LNCaP clone FGC (cell line): Measurements from ENCODE around the gene HOXC6.
"Not testable (repeated sequence)": the region's sequence is repeated elsewhere in the genome, so short reads cannot be mapped to it uniquely, and the experiment has no call there.

ENCODE experiments used
- DNase-seq: peaks from one replicate; pipeline ENCODE4 v3.0.0-alpha.2; 2011; ENCODE audit warnings: low read depth
- H3K4me3 ChIP-seq: 2 replicates; pipeline ENCODE4 v1.5.1; 2011; ENCODE audit warnings: mild to moderate bottlenecking, low read depth, low read length, control low read depth
- TF ChIP-seq, protein P1 (sequence below): IDR thresholded peaks from 2 replicates; pipeline ENCODE4 v1.5.1; 2012; ENCODE audit warnings: mild to moderate bottlenecking; ENCODE audit not compliant: control insufficient read depth, insufficient read depth; ENCODE audit errors: extremely low read depth

HOXC6 gene

GRCh38 chr12:54066408-54066807, 38.2 kb downstream of the HOXC6 start:
- TF ChIP-seq, protein P1, sequence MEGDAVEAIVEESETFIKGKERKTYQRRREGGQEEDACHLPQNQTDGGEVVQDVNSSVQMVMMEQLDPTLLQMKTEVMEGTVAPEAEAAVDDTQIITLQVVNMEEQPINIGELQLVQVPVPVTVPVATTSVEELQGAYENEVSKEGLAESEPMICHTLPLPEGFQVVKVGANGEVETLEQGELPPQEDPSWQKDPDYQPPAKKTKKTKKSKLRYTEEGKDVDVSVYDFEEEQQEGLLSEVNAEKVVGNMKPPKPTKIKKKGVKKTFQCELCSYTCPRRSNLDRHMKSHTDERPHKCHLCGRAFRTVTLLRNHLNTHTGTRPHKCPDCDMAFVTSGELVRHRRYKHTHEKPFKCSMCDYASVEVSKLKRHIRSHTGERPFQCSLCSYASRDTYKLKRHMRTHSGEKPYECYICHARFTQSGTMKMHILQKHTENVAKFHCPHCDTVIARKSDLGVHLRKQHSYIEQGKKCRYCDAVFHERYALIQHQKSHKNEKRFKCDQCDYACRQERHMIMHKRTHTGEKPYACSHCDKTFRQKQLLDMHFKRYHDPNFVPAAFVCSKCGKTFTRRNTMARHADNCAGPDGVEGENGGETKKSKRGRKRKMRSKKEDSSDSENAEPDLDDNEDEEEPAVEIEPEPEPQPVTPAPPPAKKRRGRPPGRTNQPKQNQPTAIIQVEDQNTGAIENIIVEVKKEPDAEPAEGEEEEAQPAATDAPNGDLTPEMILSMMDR = no peak
- H3K4me3 ChIP-seq = no peak overlapping the region
- no peak for DNase-seq

DNA sequence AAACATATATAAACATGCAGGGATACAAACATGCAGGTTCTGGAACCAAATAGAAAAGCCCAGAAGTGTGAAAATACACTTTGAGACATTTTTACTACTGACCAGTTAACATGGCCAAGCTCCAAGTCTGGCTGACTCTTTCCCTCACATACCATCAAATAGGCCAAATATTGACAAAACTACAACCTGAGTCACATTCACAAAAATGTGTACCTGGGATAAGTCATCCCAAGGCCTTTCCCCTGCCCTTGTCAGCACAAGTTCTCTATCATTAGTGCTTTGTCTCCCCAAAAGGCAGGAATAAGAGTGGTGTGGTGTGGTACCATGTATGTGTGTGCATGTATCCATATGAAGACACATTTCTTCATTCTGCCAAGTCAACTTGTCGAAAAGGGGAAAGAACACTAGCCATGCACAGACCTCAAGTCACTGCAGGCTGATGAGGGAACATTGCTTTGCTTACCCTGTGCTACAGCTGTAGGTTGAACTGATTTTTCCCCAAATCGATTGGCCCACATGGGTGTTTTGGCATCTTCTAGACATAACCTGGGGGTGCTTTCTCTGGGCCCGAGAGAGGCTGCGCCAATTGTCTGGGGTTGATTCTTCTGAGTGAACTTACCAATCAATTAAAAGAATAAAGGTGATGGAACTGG, 40.3 kb downstream of the HOXC6 start:
- DNase-seq = no peak
- no peak overlapping the region for H3K4me3 ChIP-seq
- TF ChIP-seq, protein P1 = no peak

GRCh38 chr12:54071942-54072341, 43.7 kb downstream of the HOXC6 start:
- TF ChIP-seq, protein P1 = no peak
- no peak overlapping the region for H3K4me3 ChIP-seq
- no peak for DNase-seq

DNA sequence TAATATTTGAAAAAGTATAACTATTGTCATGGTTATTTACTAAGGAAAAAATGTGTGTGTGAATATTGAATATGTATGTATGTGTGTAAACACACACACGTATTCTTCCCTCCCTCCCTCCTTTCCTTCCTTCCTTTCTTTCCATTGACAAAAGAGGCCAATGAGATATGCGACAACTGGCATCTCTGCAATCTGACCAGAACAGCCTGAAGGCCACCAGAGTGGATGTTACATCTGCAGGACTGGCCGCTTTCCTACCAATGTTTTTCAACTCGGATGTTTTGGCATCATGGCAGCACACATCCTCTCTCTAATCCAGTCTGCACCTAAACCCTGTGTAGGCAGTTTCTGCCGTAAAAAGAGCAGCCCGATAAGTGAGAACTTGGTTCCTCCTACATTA, 46.1 kb downstream of the HOXC6 start:
- DNase-seq = no peak
- H3K4me3 ChIP-seq = no peak overlapping the region
- TF ChIP-seq, protein P1 = no peak

DNA sequence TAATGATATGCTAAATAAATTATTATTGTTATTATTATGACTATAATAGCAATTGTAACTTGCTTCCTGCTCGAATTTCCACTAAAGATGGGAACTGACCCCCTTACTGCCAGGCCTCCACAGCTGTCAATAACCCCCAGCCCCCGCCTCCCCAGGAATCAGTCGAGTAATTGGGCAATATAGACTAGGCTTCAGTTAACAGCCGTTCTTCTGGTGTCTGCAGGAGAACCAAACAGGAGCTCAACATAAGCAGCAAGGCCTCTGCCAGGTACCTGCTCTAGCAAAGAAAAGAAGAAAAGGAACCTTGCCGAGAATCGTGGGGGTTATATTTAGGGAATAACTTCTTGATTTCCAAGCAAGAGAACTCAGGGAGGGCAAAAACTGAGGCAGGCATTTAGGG, 47.2 kb downstream of the HOXC6 start:
- TF ChIP-seq, protein P1 = no peak
- DNase-seq = no peak
- H3K4me3 ChIP-seq = no peak overlapping the region

GRCh38 chr12:54075974-54076373, 47.7 kb downstream of the HOXC6 start:
- no peak overlapping the region for H3K4me3 ChIP-seq
- TF ChIP-seq, protein P1 = no peak
- DNase-seq = no peak

DNA sequence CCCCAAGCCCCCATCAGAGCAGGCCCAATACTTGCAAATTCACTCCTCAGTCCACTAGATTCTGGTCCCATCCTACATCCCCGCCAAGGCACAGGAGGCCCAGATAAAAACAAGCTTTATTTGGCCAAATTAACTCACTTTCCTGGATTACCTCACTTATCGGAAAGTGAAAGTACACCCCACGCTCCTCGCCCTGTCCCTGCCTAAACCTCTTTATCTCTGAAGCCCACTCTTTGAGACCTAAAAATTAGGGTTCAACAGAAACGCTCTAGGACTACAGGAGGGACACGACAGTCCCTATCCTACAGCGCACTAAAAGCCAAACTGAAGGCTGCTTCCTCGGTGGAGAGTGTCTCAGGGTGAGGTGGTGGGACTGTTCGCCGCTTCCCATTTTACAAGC, 49.6 kb downstream of the HOXC6 start:
- not testable (repeated sequence) for H3K4me3 ChIP-seq, DNase-seq

DNA sequence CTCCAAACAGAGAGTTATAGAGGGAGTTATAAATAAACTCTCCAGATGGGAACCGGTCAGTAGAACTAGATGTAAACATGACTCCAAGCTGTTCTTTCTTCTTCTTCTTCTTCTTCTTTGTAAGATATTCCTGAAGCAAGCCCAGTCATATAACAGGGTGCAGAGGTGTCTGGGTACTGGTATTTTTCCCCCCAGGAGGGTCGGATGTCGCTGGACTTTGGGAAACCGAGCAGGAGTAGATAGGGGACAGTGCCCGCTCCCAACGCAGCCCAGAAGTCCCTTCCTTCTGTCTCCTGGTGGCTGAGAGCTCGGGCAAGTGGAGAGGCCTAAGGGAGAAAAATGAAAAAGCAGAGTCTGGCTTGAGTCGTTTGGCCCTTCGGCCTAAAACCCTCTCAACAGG, 50.9 kb downstream of the HOXC6 start:
- H3K4me3 ChIP-seq, DNase-seq: not testable (repeated sequence)
